Activated T-cell treated with anti-CD3 and anti-CD28 coated beads for 24 hours (primary cell): ENCODE data around the gene CLEC4M.

Source experiments
- DNase-seq: peaks from one replicate; pipeline ENCODE4 v3.0.0-alpha.2; 2020; ENCODE audit warnings: low read depth

The CLEC4M gene

GRCh38 chr19:7762719-7763293 is at the start of gene CLEC4M:
TSS of gene CLEC4M (plus strand) at chr19:7763243. CDS start at chr19:7763267, 24 bp downstream.
- DNase-seq = no peak

- no peak for DNase-seq
Observed at GRCh38 chr19:7715671-7716070, 47.4 kb upstream of the CLEC4M start.

- no peak for DNase-seq
Observed at GRCh38 chr19:7716762-7717161, 46.3 kb upstream of the CLEC4M start.

- DNase-seq = no peak
Observed at GRCh38 chr19:7718668-7719067, 44.4 kb upstream of the CLEC4M start.

- DNase-seq = no peak
Observed at GRCh38 chr19:7720351-7720750, 42.7 kb upstream of the CLEC4M start.

GRCh38 chr19:7722231-7722651 is 40.8 kb upstream of the CLEC4M start:
- DNase-seq = no peak

- DNase-seq = no peak
Observed at GRCh38 chr19:7725791-7726190, 37.3 kb upstream of the CLEC4M start.

- no peak for DNase-seq
Observed at GRCh38 chr19:7729211-7729610, 33.8 kb upstream of the CLEC4M start.

- DNase-seq = no peak
Observed at GRCh38 chr19:7729831-7730285, 33.2 kb upstream of the CLEC4M start.

GRCh38 chr19:7730286-7731217 is 32.5 kb upstream of the CLEC4M start:
- no peak for DNase-seq

GRCh38 chr19:7731218-7731595 is 31.8 kb upstream of the CLEC4M start:
- no peak for DNase-seq

GRCh38 chr19:7731615-7732014 is 31.4 kb upstream of the CLEC4M start:
- DNase-seq = no peak

- no peak for DNase-seq
Observed at GRCh38 chr19:7732045-7732444, 31.0 kb upstream of the CLEC4M start, which contains the start of gene CLEC4G. TSS of gene CLEC4G (minus strand) at chr19:7732110. CDS start at chr19:7732102, 8 bp downstream.

GRCh38 chr19:7733376-7733775 is 29.7 kb upstream of the CLEC4M start:
- no peak for DNase-seq

- no peak for DNase-seq
Observed at GRCh38 chr19:7734220-7735203, 28.5 kb upstream of the CLEC4M start.

GRCh38 chr19:7736148-7736547 is 26.9 kb upstream of the CLEC4M start:
- DNase-seq = no peak

GRCh38 chr19:7737215-7737614 is 25.8 kb upstream of the CLEC4M start:
- DNase-seq = no peak

- DNase-seq = peak; percentile 40
Observed at GRCh38 chr19:7738023-7738422, 25.0 kb upstream of the CLEC4M start.

- DNase-seq = no peak
Observed at GRCh38 chr19:7739211-7739755, 23.8 kb upstream of the CLEC4M start.

- DNase-seq = no peak
Observed at GRCh38 chr19:7739801-7740681, 23.0 kb upstream of the CLEC4M start.

- DNase-seq = no peak
Observed at GRCh38 chr19:7740682-7741054, 22.4 kb upstream of the CLEC4M start.
